K562 (cell line): ENCODE data around the gene ST6GALNAC5. TPM values are rescaled to one million over a fixed set of nuclear protein-coding genes. Genes with fewer than 3 reads are reported as not detected.

Source experiments
- ATAC-seq: fragments of 200-7000 bp; cut with Tn5 transposase; 3 replicates; pipeline ENCODE4 v1.9.1; 2020; ENCODE audit warnings: moderate library complexity
- BruUV-seq: library from RNA; stranded (reverse); fragments of 400-500 nt; replicated peaks from 2 replicates; lab custom pipeline; 2021; lab: Mats Ljungman, UMichigan
- CTCF ChIA-PET: fragments of 300-600 bp; formaldehyde crosslinking; extraction: SDS; loops from one replicate; lab custom pipeline; 2021; ENCODE audit warnings: low intra/inter-chr PET ratio; lab: Yijun Ruan, JAX
- POLR2A ChIA-PET: fragments of 300-600, 350-650 bp; sonication (Branson Sonifier 250); formaldehyde crosslinking; extraction: SDS; loops from one replicate; lab custom pipeline; 2021; ENCODE audit warnings: antibody characterized with exemption, inconsistent platforms; lab: Yijun Ruan, JAX
- DNase-seq, 4 experiments: peaks; one replicate each; pipeline versions ENCODE4 v3.0.0 to v3.0.0-alpha.2; 2011 to 2018; ENCODE audit warnings: low spot score in 3 of 4, mixed read lengths in 3 of 4; ENCODE audit errors: extremely low read depth in 1 of 4
- FAIRE-seq: peaks from 2 replicates; lab custom pipeline; 2011; peaks lifted over from hg19 to GRCh38; lab: Jason Lieb, UNC
- H2AFZ ChIP-seq: 2 replicates; pipeline ENCODE4 v1.6.0; 2011; ENCODE audit warnings: low read depth, low read length, control low read depth, inconsistent platforms
- H3K27ac ChIP-seq: fragments of 200-600 bp; 3 replicates; pipeline ENCODE4 v1.8.0; 2011; ENCODE audit warnings: low read depth, mild to moderate bottlenecking, control low read depth, inconsistent platforms, low read length, moderate library complexity, mixed read lengths; ENCODE audit errors: extremely low read depth
- H3K27me3 ChIP-seq, 2 experiments: fragments of 300-600 bp in 1 of 2; 2 replicates in 1 of 2; 3 replicates in 1 of 2; pipeline versions ENCODE4 v1.6.0 to v1.8.0; 2011; ENCODE audit warnings: inconsistent platforms in 2 of 2, low read length in 2 of 2, mild to moderate bottlenecking in 1 of 2, mixed read lengths in 1 of 2, moderate library complexity in 1 of 2; ENCODE audit not compliant: control insufficient read depth in 2 of 2, insufficient read depth in 2 of 2
- H3K36me3 ChIP-seq: fragments of 300-600 bp; 3 replicates; pipeline ENCODE4 v1.8.0; 2011; ENCODE audit warnings: mild to moderate bottlenecking, low read length, inconsistent platforms; ENCODE audit not compliant: control insufficient read depth, insufficient read depth
- H3K4me1 ChIP-seq, 2 experiments: fragments of 200-600 bp in 1 of 2; replicated peaks in 1 of 2; 2 replicates in 1 of 2; 3 replicates in 1 of 2; pipeline versions ENCODE4 v1.5.1 to v1.8.0; 2011; ENCODE audit warnings: inconsistent platforms in 2 of 2, low read length in 2 of 2, mild to moderate bottlenecking in 1 of 2, mixed read lengths in 1 of 2, moderate library complexity in 1 of 2; ENCODE audit not compliant: control insufficient read depth in 2 of 2, insufficient read depth in 2 of 2
- H3K4me2 ChIP-seq: 2 replicates; pipeline ENCODE4 v1.6.1; 2011; ENCODE audit warnings: low read length, control low read depth, inconsistent platforms, mixed read lengths; ENCODE audit not compliant: insufficient read depth
- H3K4me3 ChIP-seq: fragments of 200-600 bp; sonication (generic), shearing (Covaris generic); 2 replicates; pipeline ENCODE4 v1.5.1; 2016; ENCODE audit warnings: control low read depth, inconsistent platforms
- H3K79me2 ChIP-seq: fragments of 200-600 bp; 3 replicates; pipeline ENCODE4 v1.8.0; 2011; ENCODE audit warnings: low read length, inconsistent platforms; ENCODE audit not compliant: control insufficient read depth, insufficient read depth
- H3K9ac ChIP-seq, 2 experiments: 2 replicates each; pipeline versions ENCODE4 v1.6.0 to v1.6.1; 2011; ENCODE audit warnings: low read depth in 2 of 2, low read length in 2 of 2, control low read depth in 1 of 2, inconsistent platforms in 1 of 2, mild to moderate bottlenecking in 1 of 2, mixed read lengths in 1 of 2; ENCODE audit not compliant: insufficient read depth in 1 of 2
- H3K9me1 ChIP-seq: one replicate; pipeline ENCODE4 v1.6.0; 2011; ENCODE audit warnings: inconsistent platforms, mild to moderate bottlenecking, low read length, moderate library complexity; ENCODE audit not compliant: control insufficient read depth, insufficient read depth
- H3K9me3 ChIP-seq: replicated peaks from 2 replicates; pipeline ENCODE4 v1.5.1; 2011; ENCODE audit warnings: low read depth, low read length, inconsistent platforms; ENCODE audit not compliant: control insufficient read depth, insufficient read depth
- H4K20me1 ChIP-seq: replicated peaks from 2 replicates; pipeline ENCODE4 v1.6.1; 2011; ENCODE audit warnings: low read length, inconsistent platforms, mixed read lengths; ENCODE audit not compliant: control insufficient read depth, insufficient read depth
- FIP1L1 ChIP-seq: fragments of 200-400 bp; formaldehyde crosslinking; IDR thresholded peaks from 2 replicates; pipeline ENCODE4 v1.6.1; 2018; ENCODE audit warnings: mild to moderate bottlenecking, low read depth, low read length; ENCODE audit not compliant: poor library complexity, severe bottlenecking
- GATA2 ChIP-seq: sonication (generic); formaldehyde crosslinking; IDR thresholded peaks from 2 replicates; pipeline ENCODE4 v1.4.0; 2020; ENCODE audit warnings: mild to moderate bottlenecking, missing genetic modification reagents
- SNAPC5 ChIP-seq: fragments of 250-450 bp; sonication (Bioruptor Pico); IDR thresholded peaks from 2 replicates; pipeline ENCODE4 v1.8.0; 2021; ENCODE audit warnings: moderate library complexity, mild to moderate bottlenecking, inconsistent platforms
- TAF7 ChIP-seq: fragments of 450-650 bp; IDR thresholded peaks from 2 replicates; pipeline ENCODE4 v1.6.1; 2016; ENCODE audit warnings: missing genetic modification characterization, missing compliant biosample characterization
- TAF9B ChIP-seq: fragments of 450-650 bp; IDR thresholded peaks from 2 replicates; pipeline ENCODE4 v1.6.1; 2018; ENCODE audit warnings: mild to moderate bottlenecking; ENCODE audit not compliant: partially characterized antibody
- UBTF ChIP-seq, 2 experiments: IDR thresholded peaks; 2 replicates each; pipeline ENCODE4 v1.6.1; 2012; ENCODE audit warnings: improper control_type of control experiment in 2 of 2, low read depth in 2 of 2, low read length in 2 of 2, borderline replicate concordance in 1 of 2
- ZMIZ1 ChIP-seq, 2 experiments: fragments of 150-350 bp in 1 of 2; IDR thresholded peaks; 2 replicates each; pipeline ENCODE4 v1.6.1; 2012 to 2016; ENCODE audit warnings: low read depth in 2 of 2, low read length in 2 of 2, mild to moderate bottlenecking in 1 of 2, moderate library complexity in 1 of 2
- WGBS: fragments of 100-300 bp; shearing (Covaris generic); methylation state at CpG from one replicate; pipeline ENCODE4 v1.1.6; 2016; ENCODE audit warnings: low coverage, mixed read lengths; ENCODE audit not compliant: insufficient coverage; ENCODE audit errors: missing lambda C conversion rate; 5-methylcytosine and 5-hydroxymethylcytosine counted together
- in situ Hi-C: fragments of 300-500 bp; cut with MboI; formaldehyde crosslinking; loops from 4 replicates; pipeline ENCODE4 v1.15.0; 2018; ENCODE audit warnings: inconsistent platforms, mixed read lengths
- intact Hi-C: fragments of 100-400 bp; cut with micrococcal nuclease; formaldehyde crosslinking; loops from 2 replicates; pipeline ENCODE4 v1.14.2; 2022
- polyA plus RNA-seq, 8 experiments: library from polyadenylated mRNA; depleted of rRNA in 4 of 8; stranded (reverse) in 5 of 8; unstranded in 3 of 8; fragments of >200 nt; fragmentation: Nextera tagmentation in 2 of 8; fragmentation: Illumina TruSeq in 1 of 8; extraction: Ambion mirVana in 2 of 8; extraction: Trizol in 1 of 8; gene quantifications; 2 replicates each; pipeline versions ENCODE4 v1.2.1 to v1.2.3, GENCODE V29; 2011 to 2014; ENCODE audit warnings: inconsistent platforms in 1 of 8, missing spikeins in 1 of 8
- total RNA-seq, 7 experiments: library from RNA; depleted of rRNA in 6 of 7; stranded (reverse); fragments of >200 nt in 6 of 7; fragmentation: Illumina TruSeq in 2 of 7; extraction: Trizol in 2 of 7; gene quantifications; 2 replicates each; pipeline versions ENCODE4 v1.2.1 to v1.2.3, GENCODE V29; 2011 to 2021; ENCODE audit warnings: low replicate concordance in 1 of 7

The ST6GALNAC5 gene
- total and polyA plus RNA-seq, 9 of the 15 experiments (the other 6 are each of a cell fraction or from before 2014, with no cell fraction given) = 0.04 to 0.14 TPM; not detected in 7

- no peak for TF ChIP-seq ZMIZ1 (IDR thresholded peaks at IDR 0.05; ENCODE audit: low read depth in 2 of 2, low read length in 2 of 2)
- TF ChIP-seq, all 486 proteins: peak for 0
These were observed 151.5 kb downstream of the ST6GALNAC5 start (continued) for GRCh38 chr1:77018761-77019160.

- Histone ChIP-seq H3K4me3 (no peak overlapping the region), H4K20me1 (no peaks in the 10 kb centered on the region), H3K9me3 (no peaks in the 10 kb centered on the region), H3K4me2 (no peak overlapping the region), H3K36me3 (no peaks in the 10 kb centered on the region), H3K27me3 (no peaks in the 10 kb centered on the region; a peak in 1 of 5 replicates), H3K27ac (no peak overlapping the region), H3K9ac (no peak overlapping the region), H2AFZ (no peak overlapping the region), H3K79me2 (no peaks in the 10 kb centered on the region), H3K4me1 (no peaks in the 10 kb centered on the region), H3K9me1 (no peaks in the 10 kb centered on the region)
- intact Hi-C loops = no loop called here
- DNase-seq (no peak), ATAC-seq (no peak), FAIRE-seq (no peak)
- BruUV-seq = no TSS peak
- WGBS = 0% methylated on average over 2 of the region's 2 CpGs
- CTCF ChIA-PET = no interaction called here
- in situ Hi-C loops = no loop called here
- POLR2A ChIA-PET = no interaction called here
- TF ChIP-seq FIP1L1 (no peak), GATA2 (CRISPR knock-in tag) (no peak), TAF9B (no peak), UBTF (IDR thresholded peaks at IDR 0.05; ENCODE audit: borderline replicate concordance in 1 of 2, low read depth in 2 of 2, low read length in 2 of 2) (no peak), SNAPC5 (CRISPR knock-in tag) (no peak), TAF7 (tag) (no peak)
These were observed 154.5 kb downstream of the ST6GALNAC5 start for GRCh38 chr1:77021732-77022131.
